ENCODE data around the gene ZNF230. TPM values are rescaled to one million over a fixed set of nuclear protein-coding genes. Genes with fewer than 3 reads are reported as not detected.

ZNF230 gene
- total and polyA plus RNA-seq, 9 of the 15 experiments (the other 6 are each of a cell fraction or from before 2014, with no cell fraction given): 1.3 to 4.0 (median 2.2) TPM

- Histone ChIP-seq H4K20me1 (replicated peaks; ENCODE audit: control insufficient read depth, insufficient read depth, low read length) (no peaks in the 10 kb centered on the region), H3K4me1 (replicated peaks in 1 of 2; ENCODE audit: control insufficient read depth in 2 of 2, insufficient read depth in 2 of 2, low read length in 2 of 2) (no peaks in the 10 kb centered on the region), H2AFZ (ENCODE audit: low read depth, low read length) (no peak overlapping the region), H3K27ac (ENCODE audit: extremely low read depth, low read depth, low read length) (no peak overlapping the region), H3K36me3 (ENCODE audit: control insufficient read depth, insufficient read depth, low read length) (no peaks in the 10 kb centered on the region), H3K9me3 (replicated peaks; ENCODE audit: control insufficient read depth, insufficient read depth, low read depth, low read length) (0 out of 2 replicates have a peak, but pooled peaks cover 4% of the 10 kb centered on the region), H3K4me3 (no peak overlapping the region), H3K4me2 (ENCODE audit: insufficient read depth, low read length) (no peak overlapping the region), H3K9me1 (ENCODE audit: control insufficient read depth, insufficient read depth, low read length) (no peaks in the 10 kb centered on the region), H3K9ac (ENCODE audit: insufficient read depth in 1 of 2, low read depth in 2 of 2, low read length in 2 of 2) (no peak overlapping the region), H3K27me3 (ENCODE audit: control insufficient read depth in 2 of 2, insufficient read depth in 2 of 2, low read length in 2 of 2) (no peaks in the 10 kb centered on the region), H3K79me2 (ENCODE audit: control insufficient read depth, insufficient read depth, low read length) (no peaks in the 10 kb centered on the region)
- no peak for TF ChIP-seq EWSR1 (IDR thresholded peaks at IDR 0.05; ENCODE audit: borderline replicate concordance, low read depth, partially characterized antibody)
- no peak for TF ChIP-seq DIDO1 (tag; IDR thresholded peaks at IDR 0.05; ENCODE audit: low read depth)
- no peak for TF ChIP-seq RCOR1 (IDR thresholded peaks at IDR 0.05; ENCODE audit: borderline replicate concordance in 1 of 2, low read depth in 2 of 2, low read length in 2 of 2)
- no peak for TF ChIP-seq ETS2 (tag; IDR thresholded peaks at IDR 0.05; ENCODE audit: borderline replicate concordance, poor library complexity, severe bottlenecking)
- TF ChIP-seq PML (IDR thresholded peaks at IDR 0.05; ENCODE audit: low read length): no peak
- no peak for TF ChIP-seq ZNF696 (CRISPR knock-in tag; conservative IDR thresholded peaks at IDR 0.05)
- TF ChIP-seq ELF4 (CRISPR knock-in tag; IDR thresholded peaks at IDR 0.05): no peak
- no peak for TF ChIP-seq GTF2F1 (IDR thresholded peaks at IDR 0.05; ENCODE audit: low read depth, low read length)
- TF ChIP-seq NFATC3 (IDR thresholded peaks at IDR 0.05): no peak
- no peak for TF ChIP-seq TCF7L2 (IDR thresholded peaks at IDR 0.05; ENCODE audit: low read depth, low read length)
- TF ChIP-seq ZNF780A (CRISPR knock-in tag; IDR thresholded peaks at IDR 0.05): no peak
- TF ChIP-seq CHAMP1 (IDR thresholded peaks at IDR 0.05): no peak
- no peak for TF ChIP-seq JUND (IDR thresholded peaks at IDR 0.05; ENCODE audit: borderline replicate concordance, low read depth, low read length)
- TF ChIP-seq JUND (tag; IDR thresholded peaks at IDR 0.05; ENCODE audit: borderline replicate concordance, low read depth, low read length): no peak
- WGBS (ENCODE audit: insufficient coverage, low coverage, missing lambda C conversion rate): 4% methylated on average over 3 of the region's 3 CpGs
- intact Hi-C loops (cut with micrococcal nuclease): no loop called here
- ChIA-PET CTCF (ENCODE audit: low intra/inter-chr PET ratio) (no interaction called here), POLR2A (no interaction called here)
- DNase-seq (ENCODE audit: extremely low read depth in 1 of 4, low spot score in 3 of 4) (no peak), FAIRE-seq (no peak), ATAC-seq (no peak)
- no TSS peak for BruUV-seq (replicated peaks)
- in situ Hi-C loops (cut with MboI): no loop called here
Measured at GRCh38 chr19:43956827-43957226, 45.9 kb upstream of the ZNF230 start.

Measured in K562 (cell line).